IMR-90 (cell line): Measurements from ENCODE around the gene ZNF385D. TPM values are rescaled to one million over a fixed set of nuclear protein-coding genes. Genes with fewer than 3 reads are reported as not detected.

Experiments used
- ATAC-seq: fragments of 200-7000 bp; cut with Tn5 transposase; 2 replicates; pipeline ENCODE4 v1.9.1; 2020; ENCODE audit warnings: low read depth, mild to moderate bottlenecking, moderate library complexity
- BruUV-seq: library from RNA; stranded (reverse); fragments of 400-500 nt; replicated peaks from 2 replicates; lab custom pipeline; 2021; lab: Mats Ljungman, UMichigan
- CTCF ChIA-PET: fragments of 300-600 bp; formaldehyde crosslinking; extraction: SDS; loops from one replicate; lab custom pipeline; 2021; ENCODE audit warnings: antibody characterized with exemption; lab: Yijun Ruan, JAX
- POLR2A ChIA-PET: fragments of 300-600 bp; sonication (Branson Sonifier 250); formaldehyde crosslinking; loops from one replicate; lab custom pipeline; 2022; ENCODE audit warnings: antibody characterized with exemption; ENCODE audit not compliant: unreplicated experiment; lab: Charles Lee
- DNase-seq: peaks from one replicate; pipeline ENCODE4 v3.0.0; 2013
- H2AFZ ChIP-seq: replicated peaks from 2 replicates; pipeline ENCODE3; 2013; ENCODE audit warnings: low read length, mild to moderate bottlenecking; ENCODE audit not compliant: poor library complexity
- H2AK5ac ChIP-seq: 2 replicates; pipeline ENCODE4 v1.6.1; 2013; ENCODE audit warnings: low read depth, low read length, inconsistent platforms
- H2AK9ac ChIP-seq: replicated peaks from 2 replicates; pipeline ENCODE3; 2013; ENCODE audit warnings: mild to moderate bottlenecking, low read depth, low read length, moderate library complexity; ENCODE audit not compliant: poor library complexity
- H2BK120ac ChIP-seq: 2 replicates; pipeline ENCODE4 v1.6.1; 2013; ENCODE audit warnings: low read depth, low read length, inconsistent platforms
- H2BK15ac ChIP-seq: 3 replicates; pipeline ENCODE4 v1.6.1; 2013; ENCODE audit warnings: low read depth, low read length, inconsistent platforms
- H2BK20ac ChIP-seq: 2 replicates; pipeline ENCODE4 v1.6.1; 2013; ENCODE audit warnings: low read depth, mild to moderate bottlenecking, inconsistent platforms, low read length, moderate library complexity
- H2BK5ac ChIP-seq: 2 replicates; pipeline ENCODE4 v1.6.1; 2013; ENCODE audit warnings: mild to moderate bottlenecking, low read depth, low read length, inconsistent platforms; ENCODE audit not compliant: poor library complexity, severe bottlenecking
- H3K14ac ChIP-seq: replicated peaks from 2 replicates; pipeline ENCODE4 v1.6.1; 2013; ENCODE audit warnings: low read depth, low read length, inconsistent platforms
- H3K18ac ChIP-seq: 2 replicates; pipeline ENCODE4 v1.6.1; 2013; ENCODE audit warnings: low read depth, low read length, control low read depth
- H3K23ac ChIP-seq: 2 replicates; pipeline ENCODE4 v1.6.1; 2013; ENCODE audit warnings: low read depth, low read length, inconsistent platforms
- H3K27ac ChIP-seq: 2 replicates; pipeline ENCODE4 v1.5.1; 2013; ENCODE audit warnings: mild to moderate bottlenecking, control low read depth, low read length; ENCODE audit not compliant: insufficient read depth
- H3K27me3 ChIP-seq: 2 replicates; pipeline ENCODE4 v1.6.1; 2013; ENCODE audit warnings: low read length; ENCODE audit not compliant: control insufficient read depth, insufficient read depth
- H3K36me3 ChIP-seq: 2 replicates; pipeline ENCODE4 v1.6.1; 2013; ENCODE audit warnings: low read length, mixed read lengths; ENCODE audit not compliant: control insufficient read depth, insufficient read depth
- H3K4ac ChIP-seq: 2 replicates; pipeline ENCODE4 v1.6.1; 2013; ENCODE audit warnings: low read depth, low read length, inconsistent platforms
- H3K4me1 ChIP-seq: 2 replicates; pipeline ENCODE4 v1.6.1; 2013; ENCODE audit warnings: low read length, mixed read lengths; ENCODE audit not compliant: control insufficient read depth, insufficient read depth
- H3K4me2 ChIP-seq: 2 replicates; pipeline ENCODE4 v1.6.1; 2013; ENCODE audit warnings: low read depth, mild to moderate bottlenecking, control low read depth, low read length, moderate library complexity
- H3K4me3 ChIP-seq: 2 replicates; pipeline ENCODE4 v1.5.1; 2013; ENCODE audit warnings: low read depth, mild to moderate bottlenecking, control low read depth, low read length, moderate library complexity; ENCODE audit not compliant: insufficient read depth
- H3K56ac ChIP-seq: 2 replicates; pipeline ENCODE4 v1.6.1; 2013; ENCODE audit warnings: low read length, inconsistent platforms; ENCODE audit not compliant: insufficient read depth; ENCODE audit errors: extremely low read depth
- H3K79me1 ChIP-seq, 2 experiments: 2 replicates each; pipeline ENCODE4 v1.6.1; 2013; ENCODE audit warnings: low read length in 2 of 2, inconsistent platforms in 1 of 2, low read depth in 1 of 2
- H3K9ac ChIP-seq: 2 replicates; pipeline ENCODE4 v1.6.1; 2013; ENCODE audit warnings: low read depth, low read length, control low read depth
- H3K9me1 ChIP-seq: 2 replicates; pipeline ENCODE4 v1.6.1; 2013; ENCODE audit warnings: low read length, inconsistent platforms; ENCODE audit not compliant: insufficient read depth
- H3K9me3 ChIP-seq: 2 replicates; pipeline ENCODE4 v1.6.1; 2013; ENCODE audit warnings: low read length; ENCODE audit not compliant: control insufficient read depth, insufficient read depth
- H4K20me1 ChIP-seq: 2 replicates; pipeline ENCODE4 v1.6.1; 2013; ENCODE audit warnings: low read length, inconsistent platforms; ENCODE audit not compliant: insufficient read depth
- H4K5ac ChIP-seq: 2 replicates; pipeline ENCODE4 v1.6.1; 2013; ENCODE audit warnings: mild to moderate bottlenecking, low read depth, low read length, control low read depth
- H4K8ac ChIP-seq, 2 experiments: 2 replicates each; pipeline ENCODE4 v1.6.1; 2013; ENCODE audit warnings: low read depth in 2 of 2, low read length in 2 of 2, control low read depth in 1 of 2, inconsistent platforms in 1 of 2
- H4K91ac ChIP-seq: 2 replicates; pipeline ENCODE4 v1.6.1; 2013; ENCODE audit warnings: low read depth, low read length, inconsistent platforms; ENCODE audit not compliant: insufficient read depth
- BHLHE40 ChIP-seq: fragments of 150-350 bp; IDR thresholded peaks from 2 replicates; pipeline ENCODE4 v1.6.1; 2016; ENCODE audit warnings: mild to moderate bottlenecking, low read depth, low read length
- CEBPB ChIP-seq: IDR thresholded peaks from 2 replicates; pipeline ENCODE4 v1.6.1; 2012; ENCODE audit warnings: low read depth, low read length, improper control_type of control experiment
- CHD1 ChIP-seq: IDR thresholded peaks from 2 replicates; pipeline ENCODE4 v1.6.1; 2012; ENCODE audit warnings: low read depth, low read length, improper control_type of control experiment
- FOS ChIP-seq: fragments of 150-350 bp; IDR thresholded peaks from 2 replicates; pipeline ENCODE4 v1.6.1; 2016; ENCODE audit warnings: low read depth, low read length
- MAFK ChIP-seq: IDR thresholded peaks from 2 replicates; pipeline ENCODE4 v1.6.1; 2012; ENCODE audit warnings: low read depth, low read length, improper control_type of control experiment
- MAZ ChIP-seq: IDR thresholded peaks from 2 replicates; pipeline ENCODE4 v1.6.1; 2012; ENCODE audit warnings: low read depth, mild to moderate bottlenecking, low read length, improper control_type of control experiment, moderate library complexity, borderline replicate concordance
- MXI1 ChIP-seq: IDR thresholded peaks from 2 replicates; pipeline ENCODE4 v1.6.1; 2012; ENCODE audit warnings: low read depth, mild to moderate bottlenecking, low read length, moderate library complexity, borderline replicate concordance
- NFE2L2 ChIP-seq: fragments of 150-350 bp; IDR thresholded peaks from 2 replicates; pipeline ENCODE4 v1.6.1; 2016; ENCODE audit warnings: low read depth, mild to moderate bottlenecking, low read length
- POLR2A ChIP-seq: IDR thresholded peaks from 2 replicates; pipeline ENCODE4 v1.6.1; 2012; ENCODE audit warnings: mild to moderate bottlenecking, low read depth, low read length
- RAD21 ChIP-seq: IDR thresholded peaks from 2 replicates; pipeline ENCODE4 v1.6.1; 2012; ENCODE audit warnings: low read length, improper control_type of control experiment
- RCOR1 ChIP-seq: IDR thresholded peaks from 2 replicates; pipeline ENCODE4 v1.6.1; 2012; ENCODE audit warnings: mild to moderate bottlenecking, low read length, improper control_type of control experiment; ENCODE audit not compliant: insufficient replicate concordance
- SMC3 ChIP-seq: fragments of 150-350 bp; IDR thresholded peaks from 2 replicates; pipeline ENCODE4 v1.6.1; 2016; ENCODE audit warnings: low read depth, mild to moderate bottlenecking, antibody characterized with exemption, low read length, moderate library complexity
- whole genome bisulfite sequencing, 2 experiments: methylation state at CpG; one replicate each; pipeline versions ENCODE4 v1.1.5 to v1.1.7; 2013; ENCODE audit warnings: missing lambda C conversion rate in 2 of 2; ENCODE audit not compliant: insufficient read length in 1 of 2; ENCODE audit errors: extremely low coverage in 2 of 2; 5-methylcytosine and 5-hydroxymethylcytosine counted together
- dilution Hi-C: fragments of 300-500 bp; cut with HindIII; formaldehyde crosslinking; loops from one replicate; pipeline ENCODE4 v1.14.3; 2018; ENCODE audit warnings: low sequenced_read_pairs; ENCODE audit not compliant: unreplicated experiment
- in situ Hi-C: fragments of 300-500 bp; cut with MboI; formaldehyde crosslinking; loops from 3 replicates; pipeline ENCODE4 v1.14.3; 2019; ENCODE audit warnings: low sequenced_read_pairs, inconsistent platforms, mixed read lengths
- intact Hi-C: fragments of 100-400 bp; cut with micrococcal nuclease; formaldehyde crosslinking; loops from 2 replicates; pipeline ENCODE4 v1.10.0; 2022
- polyA plus RNA-seq, 3 experiments: library from polyadenylated mRNA; depleted of rRNA; stranded (reverse); fragments of >200 nt; gene quantifications; 2 replicates each; pipeline ENCODE4 v1.2.3, GENCODE V29; 2012; ENCODE audit warnings: low replicate concordance in 1 of 3
- total RNA-seq: library from RNA; depleted of rRNA; stranded (reverse); fragments of >200 nt; gene quantifications from 2 replicates; pipeline ENCODE4 v1.2.3, GENCODE V29; 2012
- TF ChIP-seq, protein P1 (sequence below): fragments of 150-350 bp; IDR thresholded peaks from 2 replicates; pipeline ENCODE4 v1.6.1; 2017; ENCODE audit warnings: mild to moderate bottlenecking, antibody characterized with exemption, low read length, low read depth
- TF ChIP-seq, protein P2 (sequence below): conservative IDR thresholded peaks from 2 replicates; pipeline ENCODE4 v1.5.1; 2012; ENCODE audit warnings: mild to moderate bottlenecking, low read depth, low read length, improper control_type of control experiment
- TF ChIP-seq, protein P3 (sequence below): fragments of 150-350 bp; IDR thresholded peaks from 2 replicates; pipeline ENCODE4 v1.6.1; 2016; ENCODE audit warnings: low read depth, mild to moderate bottlenecking, low read length, moderate library complexity, borderline replicate concordance

Gene ZNF385D
- total and polyA plus RNA-seq, 2 of the 4 experiments (the other 2 are of a cell fraction) = 0.18 to 2.4 TPM

DNA sequence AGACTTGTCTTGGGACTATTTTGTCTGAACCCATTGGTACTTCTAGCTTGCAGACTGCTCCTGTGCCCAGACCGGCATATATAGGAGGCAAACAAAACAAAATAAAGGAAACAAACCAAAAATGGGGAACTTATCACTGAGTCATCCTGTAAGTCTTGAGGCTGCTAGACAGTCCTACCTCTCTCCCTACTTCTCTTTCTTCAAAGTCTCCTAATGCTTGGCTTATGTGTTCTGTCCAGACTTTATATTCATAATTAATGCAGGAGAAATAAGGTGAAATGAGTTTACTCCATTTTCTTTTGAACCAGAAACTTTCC, 266.2 kb downstream of the ZNF385D start:
- no TSS peak for BruUV-seq
- H2BK5ac ChIP-seq = no peak overlapping the region
- no peaks in the 10 kb centered on the region for H4K20me1 ChIP-seq
- H3K4me1 ChIP-seq = no peaks in the 10 kb centered on the region
- no peak overlapping the region for H3K23ac ChIP-seq
- WGBS, 2 experiments = no CpG with 5 or more reads among the region's 1 CpG
- intact Hi-C loops (loop anchor here (1.0 to 10.0 kb wide), 5 partner anchors 410 to 1144 kb away; no protein-coding TSS in a partner anchor), in situ Hi-C loops (loop anchor here (10.0 to 25.0 kb wide), 2 partner anchors 970 to 1147 kb away; no protein-coding TSS in a partner anchor), dilution Hi-C loops (no loop called here)
- H3K9ac ChIP-seq = no peak overlapping the region
- no peak overlapping the region for H4K91ac ChIP-seq
- DNase-seq = no peak
- no peak overlapping the region for H3K14ac ChIP-seq
- H2AK9ac ChIP-seq = no peak overlapping the region
- no peak overlapping the region for H4K8ac ChIP-seq
- no peak overlapping the region for H2AK5ac ChIP-seq
- H3K36me3 ChIP-seq = no peaks in the 10 kb centered on the region
- no peaks in the 10 kb centered on the region for H3K27me3 ChIP-seq
- no peak overlapping the region for H3K4me3 ChIP-seq
- H3K18ac ChIP-seq = no peak overlapping the region
- H3K4me2 ChIP-seq = no peak overlapping the region
- H3K27ac ChIP-seq = no peak overlapping the region
- no peak for ATAC-seq
- H3K56ac ChIP-seq = no peak overlapping the region
- no peak overlapping the region for H2BK120ac ChIP-seq
- POLR2A ChIA-PET = no interaction called here
- H3K4ac ChIP-seq = no peak overlapping the region
- H3K9me3 ChIP-seq = no peaks in the 10 kb centered on the region
- no peak overlapping the region for H4K5ac ChIP-seq
- H2AFZ ChIP-seq = no peak overlapping the region
- no peak overlapping the region for H2BK15ac ChIP-seq
- H3K9me1 ChIP-seq = no peaks in the 10 kb centered on the region
- H2BK20ac ChIP-seq = no peak overlapping the region
- H3K79me1 ChIP-seq = no peaks in the 10 kb centered on the region
- TF ChIP-seq RCOR1 (no peak), SMC3 (no peak), FOS (no peak), CEBPB (no peak), RAD21 (no peak), NFE2L2 (no peak), POLR2A (no peak), BHLHE40 (no peak), CHD1 (no peak), MXI1 (no peak), MAZ (no peak), MAFK (no peak)
- TF ChIP-seq, protein P1, sequence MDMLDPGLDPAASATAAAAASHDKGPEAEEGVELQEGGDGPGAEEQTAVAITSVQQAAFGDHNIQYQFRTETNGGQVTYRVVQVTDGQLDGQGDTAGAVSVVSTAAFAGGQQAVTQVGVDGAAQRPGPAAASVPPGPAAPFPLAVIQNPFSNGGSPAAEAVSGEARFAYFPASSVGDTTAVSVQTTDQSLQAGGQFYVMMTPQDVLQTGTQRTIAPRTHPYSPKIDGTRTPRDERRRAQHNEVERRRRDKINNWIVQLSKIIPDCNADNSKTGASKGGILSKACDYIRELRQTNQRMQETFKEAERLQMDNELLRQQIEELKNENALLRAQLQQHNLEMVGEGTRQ = no peak
- TF ChIP-seq, protein P2, sequence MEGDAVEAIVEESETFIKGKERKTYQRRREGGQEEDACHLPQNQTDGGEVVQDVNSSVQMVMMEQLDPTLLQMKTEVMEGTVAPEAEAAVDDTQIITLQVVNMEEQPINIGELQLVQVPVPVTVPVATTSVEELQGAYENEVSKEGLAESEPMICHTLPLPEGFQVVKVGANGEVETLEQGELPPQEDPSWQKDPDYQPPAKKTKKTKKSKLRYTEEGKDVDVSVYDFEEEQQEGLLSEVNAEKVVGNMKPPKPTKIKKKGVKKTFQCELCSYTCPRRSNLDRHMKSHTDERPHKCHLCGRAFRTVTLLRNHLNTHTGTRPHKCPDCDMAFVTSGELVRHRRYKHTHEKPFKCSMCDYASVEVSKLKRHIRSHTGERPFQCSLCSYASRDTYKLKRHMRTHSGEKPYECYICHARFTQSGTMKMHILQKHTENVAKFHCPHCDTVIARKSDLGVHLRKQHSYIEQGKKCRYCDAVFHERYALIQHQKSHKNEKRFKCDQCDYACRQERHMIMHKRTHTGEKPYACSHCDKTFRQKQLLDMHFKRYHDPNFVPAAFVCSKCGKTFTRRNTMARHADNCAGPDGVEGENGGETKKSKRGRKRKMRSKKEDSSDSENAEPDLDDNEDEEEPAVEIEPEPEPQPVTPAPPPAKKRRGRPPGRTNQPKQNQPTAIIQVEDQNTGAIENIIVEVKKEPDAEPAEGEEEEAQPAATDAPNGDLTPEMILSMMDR = no peak
- TF ChIP-seq, protein P3, sequence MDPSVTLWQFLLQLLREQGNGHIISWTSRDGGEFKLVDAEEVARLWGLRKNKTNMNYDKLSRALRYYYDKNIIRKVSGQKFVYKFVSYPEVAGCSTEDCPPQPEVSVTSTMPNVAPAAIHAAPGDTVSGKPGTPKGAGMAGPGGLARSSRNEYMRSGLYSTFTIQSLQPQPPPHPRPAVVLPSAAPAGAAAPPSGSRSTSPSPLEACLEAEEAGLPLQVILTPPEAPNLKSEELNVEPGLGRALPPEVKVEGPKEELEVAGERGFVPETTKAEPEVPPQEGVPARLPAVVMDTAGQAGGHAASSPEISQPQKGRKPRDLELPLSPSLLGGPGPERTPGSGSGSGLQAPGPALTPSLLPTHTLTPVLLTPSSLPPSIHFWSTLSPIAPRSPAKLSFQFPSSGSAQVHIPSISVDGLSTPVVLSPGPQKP = no peak
- CTCF ChIA-PET = no interaction called here
